ENCODE measurements around the gene TMEM11. TPM values are rescaled to one million over a fixed set of nuclear protein-coding genes. Genes with fewer than 3 reads are reported as not detected.

The TMEM11 gene
- total RNA-seq, 1 experiment from 2014 or later, result 32.5 TPM

DNA sequence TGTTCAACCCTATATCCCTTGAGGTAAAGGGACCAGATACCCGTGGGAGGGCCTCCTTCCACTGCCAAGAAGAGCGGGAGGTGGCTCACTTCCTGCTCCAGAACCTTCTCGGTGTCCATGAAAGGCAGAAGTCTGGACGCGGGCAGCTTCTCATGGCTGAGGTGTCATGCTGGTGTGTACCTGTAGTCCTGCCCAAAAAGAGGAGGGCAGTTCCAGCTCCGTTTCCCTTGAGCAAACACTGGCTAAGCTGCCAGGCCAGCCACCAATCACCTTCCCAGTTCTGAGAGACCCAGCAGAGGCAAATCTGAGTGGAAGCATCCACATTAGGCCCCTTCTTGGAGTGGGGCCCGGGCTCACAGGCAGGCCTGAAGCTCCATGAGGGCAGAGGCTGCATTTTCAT, 5.6 kb downstream of the TMEM11 start:
- peaks cover 73% of the 10 kb centered on the region for H3K79me2 ChIP-seq (ENCODE audit: insufficient read depth, low read length)
- no peak overlapping the region for H3K14ac ChIP-seq (ENCODE audit: insufficient read depth, low read length)
- H3K27me3 Mint-ChIP-seq (ENCODE audit: low read depth), result no peaks in the 10 kb centered on the region; the same call in 1 of the 2 replicates
- H2AFZ ChIP-seq (ENCODE audit: low read length), result no peak overlapping the region
- H3K36me3 Mint-ChIP-seq (ENCODE audit: insufficient read depth in 1 of 3, low read depth in 3 of 3), result peaks cover 10 to 25% (median 11%) of the 10 kb centered on the region in 3 experiments; a peak in 6 of 7 replicates
- no peak overlapping the region for H2BK12ac ChIP-seq (ENCODE audit: insufficient read length, low read depth, low read length)
- H4K91ac ChIP-seq (ENCODE audit: insufficient read length, low read depth, low read length), result no peak overlapping the region
- H2BK20ac ChIP-seq (ENCODE audit: low read depth, low read length, poor library complexity, severe bottlenecking), result no peak overlapping the region
- H3K4me1 ChIP-seq (ENCODE audit: insufficient read depth, low read length), result no peaks in the 10 kb centered on the region
- no peaks in the 10 kb centered on the region for H3K27me3 ChIP-seq (ENCODE audit: insufficient read depth, low read length)
- no peak overlapping the region for H2BK15ac ChIP-seq (ENCODE audit: low read depth, low read length)
- H3K18ac ChIP-seq (ENCODE audit: insufficient read length, low read depth, low read length), result no peak overlapping the region
- no peak overlapping the region for H3K27ac Mint-ChIP-seq
- no peak overlapping the region for H3K23ac ChIP-seq (ENCODE audit: insufficient read length, low read depth, low read length)
- no peak overlapping the region for H2BK5ac ChIP-seq (ENCODE audit: insufficient read length, low read length)
- DNase-seq, result no peak
- peaks cover 3% of the 10 kb centered on the region for H4K20me1 ChIP-seq (ENCODE audit: control insufficient read depth, insufficient read depth, insufficient read length)
- H2BK120ac ChIP-seq (ENCODE audit: low read depth, low read length, poor library complexity, severe bottlenecking), result no peak overlapping the region
- H3K9me3 Mint-ChIP-seq, result no peaks in the 10 kb centered on the region
- H3K23me2 ChIP-seq (ENCODE audit: insufficient read length, low read depth, low read length, poor library complexity, severe bottlenecking), result peaks cover 8% of the 10 kb centered on the region
- TF ChIP-seq, protein P1, sequence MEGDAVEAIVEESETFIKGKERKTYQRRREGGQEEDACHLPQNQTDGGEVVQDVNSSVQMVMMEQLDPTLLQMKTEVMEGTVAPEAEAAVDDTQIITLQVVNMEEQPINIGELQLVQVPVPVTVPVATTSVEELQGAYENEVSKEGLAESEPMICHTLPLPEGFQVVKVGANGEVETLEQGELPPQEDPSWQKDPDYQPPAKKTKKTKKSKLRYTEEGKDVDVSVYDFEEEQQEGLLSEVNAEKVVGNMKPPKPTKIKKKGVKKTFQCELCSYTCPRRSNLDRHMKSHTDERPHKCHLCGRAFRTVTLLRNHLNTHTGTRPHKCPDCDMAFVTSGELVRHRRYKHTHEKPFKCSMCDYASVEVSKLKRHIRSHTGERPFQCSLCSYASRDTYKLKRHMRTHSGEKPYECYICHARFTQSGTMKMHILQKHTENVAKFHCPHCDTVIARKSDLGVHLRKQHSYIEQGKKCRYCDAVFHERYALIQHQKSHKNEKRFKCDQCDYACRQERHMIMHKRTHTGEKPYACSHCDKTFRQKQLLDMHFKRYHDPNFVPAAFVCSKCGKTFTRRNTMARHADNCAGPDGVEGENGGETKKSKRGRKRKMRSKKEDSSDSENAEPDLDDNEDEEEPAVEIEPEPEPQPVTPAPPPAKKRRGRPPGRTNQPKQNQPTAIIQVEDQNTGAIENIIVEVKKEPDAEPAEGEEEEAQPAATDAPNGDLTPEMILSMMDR (conservative IDR thresholded peaks at IDR 0.05), result no peak
- H3K4me2 ChIP-seq (ENCODE audit: insufficient read depth, insufficient read length, low read length), result no peak overlapping the region
- H3K27ac ChIP-seq (ENCODE audit: insufficient read length, low read depth, low read length), result no peak overlapping the region
- WGBS (ENCODE audit: extremely low coverage, insufficient read length, low lambda C conversion rate), result no CpG with 5 or more reads among the region's 7 CpGs
- peaks cover 4% of the 10 kb centered on the region for H3K79me1 ChIP-seq (ENCODE audit: insufficient read depth, low read depth, low read length, poor library complexity, severe bottlenecking)
- no peak overlapping the region for H4K8ac ChIP-seq (replicated peaks; ENCODE audit: insufficient read length, low read depth, low read length)
- no peak overlapping the region for H3K4ac ChIP-seq (ENCODE audit: low read depth, low read length)
- no peak overlapping the region for H2AK5ac ChIP-seq (ENCODE audit: insufficient read length, low read length)
- peaks cover 33 to 35% of the 10 kb centered on the region in 2 experiments for H3K4me1 Mint-ChIP-seq
- H3K9me3 ChIP-seq (ENCODE audit: control insufficient read depth, low read depth, low read length), result no peaks in the 10 kb centered on the region
- H3K4me3 Mint-ChIP-seq, result no peak overlapping the region
- H3K56ac ChIP-seq (ENCODE audit: insufficient read length, low read depth, low read length), result no peak overlapping the region
- no peak overlapping the region for H3T11ph ChIP-seq (ENCODE audit: low read length)
- no peak overlapping the region for H4K5ac ChIP-seq (ENCODE audit: insufficient read length, low read depth, low read length)
- H3K9ac ChIP-seq (ENCODE audit: extremely low read depth, insufficient read length, low read length), result no peak overlapping the region
